Peyer's patch (tissue), 4 donors: ENCODE data around the gene NME4. TPM values are rescaled to one million over a fixed set of nuclear protein-coding genes. Genes with fewer than 3 reads are reported as not detected.

Source experiments
- DNase-seq, 3 donors: peaks; one replicate each; pipeline ENCODE4 v3.0.0-alpha.2; 2017 to 2019
- H3K27ac ChIP-seq, 4 donors: fragments of 200-600 bp; sonication (generic); one replicate each; pipeline ENCODE4 v1.5.1; 2016 to 2019
- H3K27me3 ChIP-seq, 2 donors: fragments of 200-600 bp; sonication (generic); one replicate each; pipeline ENCODE4 v1.5.1; 2019
- H3K36me3 ChIP-seq, 3 donors: fragments of 200-600 bp; sonication (generic); one replicate each; pipeline ENCODE4 v1.5.1; 2016 to 2019
- H3K4me1 ChIP-seq, 4 donors: fragments of 200-600 bp; sonication (generic); one replicate each; pipeline ENCODE4 v1.5.1; 2016 to 2019
- H3K4me3 ChIP-seq, 4 donors: fragments of 200-600 bp; sonication (generic); 1 replicate in 3 of 4; 2 replicates in 1 of 4; pipeline ENCODE4 v1.5.1; 2016 to 2019; ENCODE audit warnings: mild to moderate bottlenecking in 1 of 4
- H3K9me3 ChIP-seq, 4 donors: fragments of 200-600 bp; sonication (generic); one replicate each; pipeline ENCODE4 v1.5.1; 2016 to 2019; ENCODE audit warnings: mild to moderate bottlenecking in 1 of 4
- CTCF ChIP-seq, 6 experiments: fragments of 450-650 bp in 4 of 6; fragments of 200-600 bp in 2 of 6; sonication (generic) in 1 of 6; IDR thresholded peaks; one replicate each; pipeline ENCODE4 v1.5.1; 2017 to 2019; ENCODE audit warnings: antibody characterized with exemption in 6 of 6, mild to moderate bottlenecking in 3 of 6, moderate library complexity in 1 of 6
- POLR2A ChIP-seq, 2 donors: fragments of 450-650 bp; IDR thresholded peaks; one replicate each; pipeline ENCODE4 v1.5.1; 2017; ENCODE audit warnings: antibody characterized with exemption in 2 of 2, mild to moderate bottlenecking in 2 of 2, moderate library complexity in 2 of 2
- small RNA-seq, 2 donors: library from RNA; depleted of rRNA; stranded (forward); fragments of <200 nt; gene quantifications; one replicate each; pipeline ENCODE3, GENCODE V24; 2016
- total RNA-seq, 4 donors: library from RNA; depleted of rRNA; stranded (reverse); fragments of >200 nt; gene quantifications; one replicate each; pipeline ENCODE4 v1.1.0, GENCODE V29; 2016

NME4 gene
- total RNA-seq, 4 donors from 2014 or later: 9.6 to 65.2 (median 29.5) TPM

- TF ChIP-seq CTCF (IDR thresholded peaks at IDR 0.05) (no peak), POLR2A (IDR thresholded peaks at IDR 0.05) (no peak)
- no peak overlapping the region for H3K4me3 ChIP-seq
- H3K36me3 ChIP-seq: no peaks in the 10 kb centered on the region
- no peaks in the 10 kb centered on the region for H3K4me1 ChIP-seq
- H3K27ac ChIP-seq: no peak overlapping the region
- H3K27me3 ChIP-seq: no peaks in the 10 kb centered on the region
- no peaks in the 10 kb centered on the region for H3K9me3 ChIP-seq
- DNase-seq: no peak
Measured at GRCh38 chr16:444027-444426, 47.0 kb downstream of the NME4 start.

- TF ChIP-seq CTCF (IDR thresholded peaks at IDR 0.05) (no peak), POLR2A (IDR thresholded peaks at IDR 0.05) (no peak)
- DNase-seq: no peak
- Histone ChIP-seq H3K9me3 (no peaks in the 10 kb centered on the region), H3K4me3 (no peak overlapping the region), H3K4me1 (peaks cover 0 to under 1% (median 0%) of the 10 kb centered on the region in 4 donors), H3K36me3 (no peaks in the 10 kb centered on the region), H3K27ac (no peak overlapping the region), H3K27me3 (no peaks in the 10 kb centered on the region)
Measured at GRCh38 chr16:445566-445965, 48.6 kb downstream of the NME4 start.

Small RNA genes within 50 kb of the gene (small RNA-seq; reads per million reads assigned to genes)
- 0 reads per million in 2 donors for gene RF00019

Other genes with a start within 250 kb of the NME4 start
- gene HBZ, start 244.6 kb upstream of the NME4 start, total RNA-seq: not detected
- not detected for gene HBM, start 231.2 kb upstream of the NME4 start, total RNA-seq
- 1 to 10 TPM in 1 of 4 donors, not detected in 3; 9.1 TPM for gene HBA2, start 224.3 kb upstream of the NME4 start, total RNA-seq
- gene HBA1, start 220.5 kb upstream of the NME4 start, total RNA-seq: not detected
- gene HBQ1, start 216.7 kb upstream of the NME4 start, total RNA-seq: not detected
- 100 to 1,000 TPM in 3 of 4 donors, 10 to 100 TPM in 1; 87.6 to 440 (median 156) TPM for gene LUC7L, start 167.8 kb upstream of the NME4 start, total RNA-seq
- 100 to 1,000 TPM; 108 to 223 (median 166) TPM for gene FAM234A, start 162.4 kb upstream of the NME4 start, total RNA-seq
- 10 to 100 TPM in 3 of 4 donors, 1 to 10 TPM in 1; 6.1 to 16.5 (median 11.4) TPM for gene RGS11, start 121.3 kb upstream of the NME4 start, total RNA-seq
- gene ARHGDIG, start 116.6 kb upstream of the NME4 start, total RNA-seq: 100 to 1,000 TPM in 1 of 4 donors, 10 to 100 TPM in 1, 1 to 10 TPM in 1, not detected in 1; 3.7 to 112 (median 67.5) TPM
- gene PDIA2, start 114.0 kb upstream of the NME4 start, total RNA-seq: 10 to 100 TPM in 2 of 4 donors, 1 to 10 TPM in 2; 1.7 to 29.2 (median 11.1) TPM
- gene AXIN1, start 44.5 kb upstream of the NME4 start, total RNA-seq: 10 to 100 TPM; 31.4 to 47.2 (median 37.3) TPM
- gene MRPL28, start 26.7 kb upstream of the NME4 start, total RNA-seq: 10 to 100 TPM; 58.3 to 73.4 (median 61.3) TPM
- 100 to 1,000 TPM; 130 to 211 (median 166) TPM for gene PGAP6, start 15.2 kb upstream of the NME4 start, total RNA-seq
- gene DECR2, start 4.7 kb downstream of the NME4 start, total RNA-seq: 100 to 1,000 TPM in 2 of 4 donors, 10 to 100 TPM in 2; 32.2 to 154 (median 105) TPM
- gene RAB11FIP3, start 28.4 kb downstream of the NME4 start, total RNA-seq: 100 to 1,000 TPM in 2 of 4 donors, 10 to 100 TPM in 2; 55.5 to 136 (median 106) TPM
- gene CAPN15, start 130.5 kb downstream of the NME4 start, total RNA-seq: 100 to 1,000 TPM in 3 of 4 donors, 10 to 100 TPM in 1; 50.3 to 249 (median 167) TPM
- gene PRR35, start 163.2 kb downstream of the NME4 start, total RNA-seq: not detected
- gene NHLRC4, start 169.8 kb downstream of the NME4 start, total RNA-seq: 10 to 100 TPM in 1 of 4 donors, 1 to 10 TPM in 3; 1.2 to 17.3 (median 1.5) TPM
- 10 to 100 TPM; 33.1 to 65.6 (median 55.2) TPM for gene PIGQ, start 172.8 kb downstream of the NME4 start, total RNA-seq
- gene RAB40C, start 192.9 kb downstream of the NME4 start, total RNA-seq: 10 to 100 TPM; 27.2 to 83.6 (median 62.7) TPM
- gene WFIKKN1, start 233.8 kb downstream of the NME4 start, total RNA-seq: 1 to 10 TPM; 2.5 to 6.2 (median 3.8) TPM
- 100 to 1,000 TPM in 1 of 4 donors, 10 to 100 TPM in 3; 44.5 to 153 (median 60.2) TPM for gene METTL26, start 239.1 kb downstream of the NME4 start, total RNA-seq
- 100 to 1,000 TPM; 114 to 260 (median 222) TPM for gene MCRIP2, start 244.6 kb downstream of the NME4 start, total RNA-seq